ENCODE results near the gene ADGRL4. TPM values are rescaled to one million over a fixed set of nuclear protein-coding genes. Genes with fewer than 3 reads are reported as not detected.

The ADGRL4 gene
- total and polyA plus RNA-seq, 8 donors, result 0.87 to 25.9 (median 6.7) TPM

DNA sequence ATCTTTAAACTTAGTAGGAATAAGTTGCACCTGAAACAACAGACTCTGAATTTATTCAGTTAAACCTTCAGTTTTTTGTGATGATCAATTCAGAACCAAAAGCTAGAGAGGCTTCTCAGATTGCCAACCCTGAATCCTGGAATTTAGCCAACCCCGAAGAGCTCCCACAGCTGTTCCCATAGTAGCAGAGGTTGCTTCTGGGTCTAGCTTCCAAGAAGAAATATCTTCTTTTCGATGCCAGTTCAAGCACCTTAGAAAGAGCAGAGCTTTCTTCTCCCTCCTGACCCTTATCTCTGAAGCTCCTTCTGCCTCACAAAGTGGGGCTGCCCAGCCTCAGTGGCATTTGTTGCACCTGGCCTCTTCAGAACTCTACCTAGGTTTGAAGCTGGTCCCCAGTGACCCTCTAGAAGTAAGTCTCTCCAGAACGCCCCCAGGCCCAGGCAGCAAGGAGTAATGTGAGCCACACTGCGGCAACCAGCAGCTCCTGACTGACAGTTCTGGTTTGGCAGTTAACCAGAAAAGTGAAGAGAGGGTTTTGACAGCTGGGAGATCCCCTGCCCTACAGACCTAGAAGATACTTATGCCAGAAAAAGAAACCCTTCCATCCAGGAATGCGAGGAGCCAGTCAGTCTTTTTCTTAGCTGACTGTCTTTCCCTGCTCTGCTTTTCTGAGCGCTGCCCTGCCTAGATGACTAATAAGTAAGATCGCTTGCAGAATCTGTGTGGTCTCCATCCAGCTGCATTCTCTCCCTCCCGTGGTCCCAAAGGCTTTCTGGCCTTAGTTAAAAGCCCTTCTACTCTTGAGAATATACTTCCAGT lies 165.9 kb downstream of the ADGRL4 start:
- Histone ChIP-seq H3K27ac (no peak overlapping the region), H3K9me3 (no peaks in the 10 kb centered on the region), H3K4me1 (peaks cover 10 to 31% (median 22%) of the 10 kb centered on the region in 4 donors), H3K4me3 (no peak overlapping the region), H3K36me3 (no peaks in the 10 kb centered on the region), H3K27me3 (no peaks in the 10 kb centered on the region)
- TF ChIP-seq POLR2A (IDR thresholded peaks at IDR 0.05) (no peak), POLR2AphosphoS5 (IDR thresholded peaks at IDR 0.05) (no peak), EP300 (IDR thresholded peaks at IDR 0.05) (no peak)
- TF ChIP-seq, protein P1, sequence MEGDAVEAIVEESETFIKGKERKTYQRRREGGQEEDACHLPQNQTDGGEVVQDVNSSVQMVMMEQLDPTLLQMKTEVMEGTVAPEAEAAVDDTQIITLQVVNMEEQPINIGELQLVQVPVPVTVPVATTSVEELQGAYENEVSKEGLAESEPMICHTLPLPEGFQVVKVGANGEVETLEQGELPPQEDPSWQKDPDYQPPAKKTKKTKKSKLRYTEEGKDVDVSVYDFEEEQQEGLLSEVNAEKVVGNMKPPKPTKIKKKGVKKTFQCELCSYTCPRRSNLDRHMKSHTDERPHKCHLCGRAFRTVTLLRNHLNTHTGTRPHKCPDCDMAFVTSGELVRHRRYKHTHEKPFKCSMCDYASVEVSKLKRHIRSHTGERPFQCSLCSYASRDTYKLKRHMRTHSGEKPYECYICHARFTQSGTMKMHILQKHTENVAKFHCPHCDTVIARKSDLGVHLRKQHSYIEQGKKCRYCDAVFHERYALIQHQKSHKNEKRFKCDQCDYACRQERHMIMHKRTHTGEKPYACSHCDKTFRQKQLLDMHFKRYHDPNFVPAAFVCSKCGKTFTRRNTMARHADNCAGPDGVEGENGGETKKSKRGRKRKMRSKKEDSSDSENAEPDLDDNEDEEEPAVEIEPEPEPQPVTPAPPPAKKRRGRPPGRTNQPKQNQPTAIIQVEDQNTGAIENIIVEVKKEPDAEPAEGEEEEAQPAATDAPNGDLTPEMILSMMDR (IDR thresholded peaks at IDR 0.05), result no peak
- peak in 1 of 2 donors; percentile 65 for DNase-seq
- 20 to 40% (median 24%) methylated on average over 8 of the region's 8 CpGs for WGBS, 5 donors
- intact Hi-C loops (cut with DNase I; ENCODE audit: low total_unique reads), result no loop called here
